Measurements from ENCODE around the gene CACNA2D2. TPM values are rescaled to one million over a fixed set of nuclear protein-coding genes. Genes with fewer than 3 reads are reported as not detected.

CACNA2D2 gene
- total RNA-seq, 1 experiment from 2014 or later, result 22.0 TPM

- TF ChIP-seq SMAD3 (CRISPR knock-in tag; IDR thresholded peaks at IDR 0.05; ENCODE audit: borderline replicate concordance) (no peak), FOXK1 (CRISPR knock-in tag; IDR thresholded peaks at IDR 0.05) (no peak), NR3C1 (CRISPR knock-in tag; conservative IDR thresholded peaks at IDR 0.05; ENCODE audit: low read depth) (no peak), CREM (CRISPR knock-in tag; IDR thresholded peaks at IDR 0.05) (no peak), KAT7 (CRISPR knock-in tag; IDR thresholded peaks at IDR 0.05; ENCODE audit: borderline replicate concordance) (no peak)
These were observed 164.5 kb downstream of the CACNA2D2 start (continued) for GRCh38 chr3:50338965-50339364.

- Mint-ChIP-seq H3K4me1 (peaks cover 33% of the 10 kb centered on the region), H3K4me3 (peak overlapping the region; percentile 95), H3K27ac (peak overlapping the region; percentile 98), H3K9me3 (no peaks in the 10 kb centered on the region), H3K27me3 (ENCODE audit: low read depth) (peaks cover 43% of the 10 kb centered on the region), H3K36me3 (peaks cover under 1% of the 10 kb centered on the region)
- peak; percentile 99 for DNase-seq (ENCODE audit: low spot score)
- CTCF ChIA-PET, result interaction anchor here (0.6 to 2.7 kb wide), 34 partner anchors 9 to 279 kb away, joined by 3 to 71 read pairs (median 6); partner anchors contain the start of genes C3orf18, CISH, CYB561D2 and GNAI2
- peak; percentile 91 for ATAC-seq
- POLR2A ChIA-PET, result interaction anchor here (0.6 to 2.4 kb wide), 16 partner anchors 8 to 274 kb away, joined by 3 to 21 read pairs (median 3); partner anchors contain the start of genes CISH, CYB561D2, HEMK1 and HYAL2
- TF ChIP-seq CBFB (CRISPR knock-in tag; IDR thresholded peaks at IDR 0.05; ENCODE audit: low read depth), result 0 out of 2 replicates have a peak, but pooled peaks have one; percentile 10
- peak; percentile 14; the same call in 1 of the 2 replicates for TF ChIP-seq TCF7 (CRISPR knock-in tag; IDR thresholded peaks at IDR 0.05; ENCODE audit: low read depth)
- TF ChIP-seq ARID4B (CRISPR knock-in tag; IDR thresholded peaks at IDR 0.05; ENCODE audit: borderline replicate concordance), result peak; percentile 92; the same call in 1 of the 2 replicates
- peak; percentile 64; the same call in 1 of the 2 replicates for TF ChIP-seq E2F5 (CRISPR knock-in tag; IDR thresholded peaks at IDR 0.05)
- TF ChIP-seq ZNF512 (CRISPR knock-in tag; IDR thresholded peaks at IDR 0.05; ENCODE audit: borderline replicate concordance), result no peak
- no peak for TF ChIP-seq JUN (CRISPR knock-in tag; IDR thresholded peaks at IDR 0.05)
- TF ChIP-seq NFATC4 (CRISPR knock-in tag; IDR thresholded peaks at IDR 0.05), result no peak
- TF ChIP-seq ZNF281 (CRISPR knock-in tag; IDR thresholded peaks at IDR 0.05), result peak; percentile 56; the same call in 1 of the 2 replicates
- TF ChIP-seq USF2 (CRISPR knock-in tag; IDR thresholded peaks at IDR 0.05), result peak; percentile 41; the same call in 1 of the 2 replicates
- TF ChIP-seq PRDM15 (CRISPR knock-in tag; IDR thresholded peaks at IDR 0.05), result 0 out of 2 replicates have a peak, but pooled peaks have one; percentile 4
- peak; percentile 77 for TF ChIP-seq FOXP4 (CRISPR knock-in tag; IDR thresholded peaks at IDR 0.05)
- TF ChIP-seq PRRX2 (CRISPR knock-in tag; IDR thresholded peaks at IDR 0.05), result 0 out of 2 replicates have a peak, but pooled peaks have one; percentile 17
These were observed 166.1 kb downstream of the CACNA2D2 start for GRCh38 chr3:50337175-50337861.
